Prostate gland (tissue), 2 donors: ENCODE results near the gene KCTD15.

Experiments
- CTCF ChIP-seq, 4 experiments: fragments of 200-600 bp in 2 of 4; fragments of 450-650 bp in 2 of 4; sonication (generic) in 2 of 4; IDR thresholded peaks; 1 replicate in 3 of 4; 2 replicates in 1 of 4; pipeline ENCODE4 v1.5.1; 2016 to 2019; ENCODE audit warnings: antibody characterized with exemption in 4 of 4, mild to moderate bottlenecking in 2 of 4, moderate library complexity in 2 of 4
- POLR2AphosphoS5 ChIP-seq: sonication (generic); formaldehyde crosslinking; IDR thresholded peaks from one replicate; pipeline ENCODE4 v1.6.1; 2017; ENCODE audit warnings: antibody characterized with exemption

- TF ChIP-seq CTCF (IDR thresholded peaks at IDR 0.05) (no peak), POLR2AphosphoS5 (no peak)
Measured at GRCh38 chr19:33832633-33833032, 36.0 kb downstream of the KCTD15 start.
